HG03097 (cell line): ENCODE measurements around the gene FOXF1.

ENCODE experiments used
- ATAC-seq: cut with Tn5 transposase; IDR thresholded peaks from one replicate; pipeline ENCODE4 v1.9.1; 2021; ENCODE audit not compliant: unreplicated experiment, low FRiP score

FOXF1 gene

DNA sequence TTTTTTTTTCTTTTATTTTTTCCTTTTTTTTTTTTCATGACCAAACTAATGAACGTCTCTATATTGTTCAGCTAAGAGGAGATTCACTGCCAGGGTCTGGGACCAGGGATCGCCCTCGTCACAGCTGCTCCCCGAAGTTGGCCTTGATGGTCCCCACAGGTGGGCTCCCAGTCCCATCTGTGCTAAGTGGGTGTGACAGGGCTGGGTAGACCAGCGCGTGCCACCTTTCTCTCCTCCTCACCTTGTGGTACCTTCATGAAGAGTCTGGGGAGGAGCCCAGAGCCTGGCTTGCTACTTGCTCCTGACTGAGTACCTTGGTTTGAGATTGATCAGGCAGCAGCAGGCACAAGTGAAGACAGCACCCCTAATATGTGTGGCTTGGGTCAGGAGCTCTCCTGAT, 6.5 kb upstream of the FOXF1 start:
- no peak for ATAC-seq

DNA sequence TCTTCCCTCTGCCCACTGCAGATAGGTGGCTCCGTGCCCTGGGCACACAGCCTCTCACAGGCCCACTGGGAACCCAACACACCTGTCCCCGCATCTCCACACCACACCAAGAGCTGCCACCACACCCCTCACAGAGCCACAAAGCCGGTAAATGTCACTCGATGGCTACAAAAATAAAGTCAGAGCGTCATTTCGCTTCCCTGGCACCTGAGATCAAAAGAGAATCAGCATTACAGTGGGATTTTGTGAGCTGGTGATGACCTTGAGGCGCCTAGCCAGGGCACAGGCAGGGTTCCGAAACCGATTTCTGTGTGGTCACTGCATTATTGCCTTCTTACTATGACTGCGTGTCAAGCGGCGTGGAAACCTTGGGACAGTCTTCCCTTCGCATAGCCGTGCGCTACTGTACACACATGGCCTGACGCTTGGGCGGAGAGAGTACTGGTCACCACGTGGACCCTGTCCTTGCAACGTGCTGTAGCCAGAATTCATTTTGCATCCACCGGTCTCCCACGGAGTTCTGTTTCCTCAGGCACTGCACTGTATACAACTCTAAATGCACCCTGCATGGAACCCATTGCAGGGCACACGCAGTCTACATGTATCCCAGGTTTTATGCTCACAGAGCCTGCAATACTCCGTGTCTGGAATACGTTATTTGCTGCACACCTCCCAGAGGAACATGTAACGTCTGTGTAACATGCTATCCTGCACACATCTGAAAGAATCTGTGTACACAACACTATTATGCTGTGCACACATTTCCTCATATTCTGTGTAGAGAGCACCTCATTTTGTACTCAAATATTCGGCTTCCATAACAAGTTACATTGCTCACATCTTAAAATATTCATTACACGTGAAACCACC, 5.8 kb upstream of the FOXF1 start:
- no peak for ATAC-seq

DNA sequence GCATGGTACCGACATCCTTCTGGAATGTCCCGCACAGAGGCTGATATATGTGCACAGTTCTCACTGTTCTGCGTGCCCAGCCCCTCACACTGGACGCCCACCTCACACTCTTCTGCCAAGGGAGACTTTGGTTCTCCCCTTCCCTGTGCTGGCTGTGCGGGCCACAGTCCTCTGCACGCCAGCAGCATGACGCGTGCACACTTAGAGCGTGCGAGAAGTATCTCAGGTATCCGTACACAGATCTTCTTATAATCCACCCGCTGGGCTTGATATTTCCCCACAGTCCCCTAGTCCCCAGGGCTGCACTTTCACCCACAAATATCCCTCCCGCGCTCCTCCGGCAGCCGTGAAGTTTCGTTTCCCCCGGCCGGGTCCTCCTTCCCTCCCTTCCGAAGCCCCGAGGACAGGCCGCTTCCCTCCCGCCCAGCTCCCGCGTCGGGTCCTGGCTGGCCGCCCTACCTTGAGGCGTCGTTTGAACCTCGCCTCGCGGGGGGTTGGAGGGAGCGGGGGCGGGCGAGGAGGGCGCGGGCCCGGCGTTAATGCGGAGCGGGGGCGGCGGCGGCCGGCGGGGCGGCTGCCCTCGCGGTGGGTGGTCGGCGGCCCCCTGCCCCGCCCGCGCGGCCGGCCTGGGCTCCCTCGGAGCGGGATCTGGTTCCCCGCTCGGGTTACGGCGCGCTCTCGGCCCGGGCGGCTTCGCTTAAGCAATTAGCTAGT, 5.0 kb upstream of the FOXF1 start:
- no peak for ATAC-seq

DNA sequence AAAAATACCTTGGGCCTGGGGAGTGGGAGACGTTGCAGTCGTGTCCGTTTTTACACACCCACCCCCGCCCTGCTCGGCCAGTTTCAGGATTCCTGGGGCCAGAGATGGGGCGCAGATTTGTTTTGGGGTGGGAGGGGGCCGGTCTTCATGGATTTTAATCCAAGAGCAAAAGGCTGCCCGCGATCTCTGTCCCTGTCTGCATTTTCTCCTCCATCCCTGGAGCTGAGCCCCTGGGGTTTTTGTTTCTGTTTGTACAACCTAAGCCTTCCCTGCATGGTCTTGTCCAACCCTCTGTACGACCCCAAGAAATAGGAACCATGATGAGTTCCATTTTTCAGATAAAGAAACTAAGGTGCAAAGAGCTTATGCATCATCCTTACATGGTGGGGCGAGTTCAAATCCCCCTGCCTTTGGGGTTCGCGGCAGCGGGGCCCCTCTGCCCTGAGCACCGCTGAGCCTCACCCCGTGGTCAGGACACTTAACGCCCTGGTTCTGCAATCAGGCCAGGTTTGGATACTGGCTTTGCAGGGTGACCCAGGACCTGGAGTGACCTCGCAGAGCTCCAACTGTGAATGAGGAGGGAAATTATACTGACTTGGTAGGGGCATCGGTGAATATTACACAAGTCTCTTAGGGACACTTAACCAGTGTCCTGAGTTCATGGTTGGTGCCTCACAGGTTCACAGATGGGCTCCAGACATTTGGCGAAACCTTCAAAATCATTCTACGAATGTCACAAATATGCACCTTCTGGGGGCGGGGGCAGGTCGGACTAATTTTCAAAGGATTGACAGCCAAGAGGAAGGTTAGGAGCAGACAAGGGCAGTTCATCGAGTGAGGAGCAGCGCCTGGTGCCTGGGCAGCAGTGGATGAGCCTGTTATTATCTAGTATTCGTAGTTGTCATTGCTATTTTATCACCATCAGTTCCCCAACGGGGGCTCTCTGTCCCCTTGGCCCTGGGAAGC, 4.1 kb upstream of the FOXF1 start:
- ATAC-seq, result no peak

DNA sequence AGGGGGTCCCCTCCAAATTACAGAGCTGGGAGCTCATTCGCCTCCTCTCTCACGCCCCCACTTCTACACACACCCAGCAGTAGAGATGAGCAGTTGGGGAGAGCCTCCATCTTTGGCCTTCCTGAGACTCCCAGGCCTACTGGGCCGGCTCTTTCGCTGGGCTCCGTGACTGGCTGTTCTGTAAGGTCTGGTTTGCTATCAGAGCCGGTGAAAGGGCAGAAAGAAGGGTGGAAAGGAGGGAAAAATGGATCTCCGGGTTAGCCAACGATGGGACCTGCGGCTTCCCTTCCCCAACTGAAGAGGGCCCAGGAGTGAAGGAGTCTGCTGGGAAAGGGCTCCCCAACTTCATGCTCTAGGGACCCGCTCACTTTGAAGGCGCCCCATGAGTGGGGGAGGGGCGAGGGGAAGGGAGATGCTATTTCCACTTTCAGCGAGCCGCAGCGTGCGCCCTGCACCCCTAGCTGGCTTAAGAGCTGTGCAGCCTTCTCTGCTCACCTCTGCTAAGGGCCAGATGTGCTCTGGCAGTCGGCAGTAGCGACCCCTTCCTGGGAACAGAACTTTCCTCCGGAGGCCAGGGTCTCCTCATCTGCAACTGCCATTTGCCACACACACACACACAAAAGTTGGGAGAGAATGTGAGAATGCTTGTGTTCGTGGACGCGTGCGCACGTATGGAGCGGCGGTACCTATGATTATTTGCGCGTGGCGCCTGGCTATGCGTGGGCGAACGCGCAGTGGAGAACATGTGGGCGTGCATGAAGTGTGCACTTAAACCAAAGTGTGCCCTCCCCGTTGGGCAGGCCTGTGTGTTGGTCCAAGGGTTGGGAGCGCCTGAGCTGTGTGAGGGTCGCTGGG, 2.9 kb upstream of the FOXF1 start:
- ATAC-seq, result no peak

DNA sequence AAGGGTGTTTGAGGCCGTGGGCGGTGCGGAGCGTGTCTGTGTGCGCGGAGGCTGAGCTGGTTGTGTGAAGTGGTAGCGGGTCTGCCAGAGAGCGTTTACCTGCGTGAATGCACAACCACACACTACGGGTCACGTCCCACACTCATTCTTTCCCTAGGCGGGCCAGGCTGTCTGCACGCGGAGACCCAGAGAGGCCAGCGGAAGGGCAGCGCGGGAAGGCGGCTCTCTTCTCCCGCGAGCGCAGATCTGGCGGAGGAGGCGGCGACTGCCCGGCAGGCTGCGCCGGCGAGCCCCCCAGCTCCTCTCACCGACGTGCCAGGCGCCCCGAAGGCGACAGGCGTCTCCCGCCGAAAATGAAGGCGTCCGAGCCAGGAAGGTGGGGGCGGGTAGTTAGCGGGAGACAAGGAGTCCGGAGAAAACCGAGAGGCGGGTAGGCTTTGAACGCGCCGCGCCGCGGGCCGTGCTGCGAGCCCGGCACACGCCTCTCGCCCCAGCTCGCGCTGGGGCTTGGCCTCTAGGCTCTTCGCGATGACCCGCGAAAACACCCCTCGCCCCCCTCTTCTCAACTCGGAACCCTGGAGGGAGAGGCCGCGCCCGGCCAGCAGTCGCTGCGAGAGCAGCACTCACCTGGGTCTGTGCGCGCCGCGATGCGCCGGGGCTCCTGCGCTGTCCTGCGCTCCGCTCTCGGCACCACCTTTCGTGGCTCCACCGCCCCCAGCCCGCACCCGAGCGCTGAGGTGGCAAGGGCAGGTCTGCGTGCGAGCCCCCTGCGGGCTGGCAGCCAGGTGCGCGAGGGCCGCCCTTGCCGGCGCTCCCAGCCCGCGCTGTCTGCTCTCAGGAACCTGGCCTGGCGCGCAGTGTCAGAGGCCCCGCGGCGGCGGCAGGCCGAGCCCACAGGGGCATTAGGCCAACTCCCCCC, 2.0 kb upstream of the FOXF1 start:
- no peak for ATAC-seq

DNA sequence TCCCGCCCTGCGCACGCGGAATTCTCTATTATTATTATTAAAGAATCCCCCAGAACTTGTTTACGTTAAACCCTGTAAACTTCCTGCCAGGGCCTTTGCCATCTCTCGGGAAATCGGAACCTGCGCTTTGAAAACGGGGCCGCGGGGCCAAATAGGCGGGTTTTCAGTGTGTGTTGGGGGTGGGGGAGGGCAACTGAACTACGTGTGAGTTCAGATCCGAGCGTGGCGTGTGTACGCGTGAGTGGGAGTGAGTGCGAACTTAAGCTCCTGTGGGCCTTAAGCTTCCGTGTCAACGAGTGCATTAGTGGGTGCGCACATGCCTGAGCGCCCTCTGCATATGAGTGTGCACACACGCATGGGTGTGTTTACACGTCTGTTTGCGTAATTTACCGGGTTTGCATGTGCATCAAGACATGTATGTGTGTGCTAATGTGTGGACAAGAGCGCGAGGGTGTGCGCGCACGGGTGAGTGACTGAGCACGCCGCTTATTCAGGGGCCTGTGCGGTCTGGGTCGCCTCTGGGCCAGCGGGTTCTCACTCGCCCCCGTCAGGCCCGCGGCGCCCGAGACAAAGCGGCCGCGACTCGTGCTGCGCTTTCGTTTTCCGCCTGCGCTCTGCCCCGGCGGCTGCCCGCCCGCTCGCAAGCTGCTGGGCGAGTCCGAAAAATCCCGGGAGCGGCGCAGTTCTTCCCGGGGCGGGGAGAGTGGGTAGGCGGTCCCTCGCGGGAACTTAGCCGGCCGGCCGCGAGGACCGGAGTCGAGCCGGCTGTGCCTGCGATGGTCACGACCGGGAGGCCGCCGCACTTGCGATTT, 1.2 kb upstream of the FOXF1 start:
- ATAC-seq, result no peak

DNA sequence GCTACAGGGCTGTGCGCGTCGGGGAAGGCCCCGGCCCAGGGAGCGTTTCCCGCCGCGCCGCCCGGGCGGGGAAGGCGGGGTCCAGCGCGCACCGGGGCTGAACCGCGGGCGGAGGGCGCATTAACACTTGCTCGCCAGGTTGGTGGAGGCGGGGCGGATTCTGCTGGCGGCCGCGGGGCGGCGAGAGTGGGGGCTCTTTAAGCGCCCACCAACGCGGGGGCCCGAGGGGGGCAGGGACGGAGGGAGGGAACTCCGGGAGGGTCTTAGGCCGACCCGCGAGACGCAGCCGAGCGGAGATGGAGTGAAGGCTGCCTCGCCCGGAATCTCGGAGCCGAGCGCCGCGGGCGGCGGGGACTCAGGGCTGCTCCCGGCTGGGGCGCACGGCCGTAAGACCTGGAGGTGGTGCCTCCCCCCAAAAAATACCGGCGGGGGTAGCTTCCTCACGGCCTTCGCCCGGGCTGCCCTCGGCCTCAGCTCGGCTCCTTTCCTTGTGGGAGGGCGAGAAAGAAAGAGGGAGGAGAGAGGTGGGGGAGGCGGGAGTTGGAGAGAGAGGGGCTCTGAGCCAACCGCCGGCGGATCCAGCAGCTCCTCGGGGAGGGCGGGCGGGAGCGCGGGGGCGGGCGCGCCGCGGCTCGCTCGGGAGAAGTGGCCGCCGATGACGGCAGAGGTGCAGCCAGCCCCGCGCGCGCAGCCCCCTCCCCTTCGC, 415 bp upstream of the FOXF1 start:
- ATAC-seq, result no peak

DNA sequence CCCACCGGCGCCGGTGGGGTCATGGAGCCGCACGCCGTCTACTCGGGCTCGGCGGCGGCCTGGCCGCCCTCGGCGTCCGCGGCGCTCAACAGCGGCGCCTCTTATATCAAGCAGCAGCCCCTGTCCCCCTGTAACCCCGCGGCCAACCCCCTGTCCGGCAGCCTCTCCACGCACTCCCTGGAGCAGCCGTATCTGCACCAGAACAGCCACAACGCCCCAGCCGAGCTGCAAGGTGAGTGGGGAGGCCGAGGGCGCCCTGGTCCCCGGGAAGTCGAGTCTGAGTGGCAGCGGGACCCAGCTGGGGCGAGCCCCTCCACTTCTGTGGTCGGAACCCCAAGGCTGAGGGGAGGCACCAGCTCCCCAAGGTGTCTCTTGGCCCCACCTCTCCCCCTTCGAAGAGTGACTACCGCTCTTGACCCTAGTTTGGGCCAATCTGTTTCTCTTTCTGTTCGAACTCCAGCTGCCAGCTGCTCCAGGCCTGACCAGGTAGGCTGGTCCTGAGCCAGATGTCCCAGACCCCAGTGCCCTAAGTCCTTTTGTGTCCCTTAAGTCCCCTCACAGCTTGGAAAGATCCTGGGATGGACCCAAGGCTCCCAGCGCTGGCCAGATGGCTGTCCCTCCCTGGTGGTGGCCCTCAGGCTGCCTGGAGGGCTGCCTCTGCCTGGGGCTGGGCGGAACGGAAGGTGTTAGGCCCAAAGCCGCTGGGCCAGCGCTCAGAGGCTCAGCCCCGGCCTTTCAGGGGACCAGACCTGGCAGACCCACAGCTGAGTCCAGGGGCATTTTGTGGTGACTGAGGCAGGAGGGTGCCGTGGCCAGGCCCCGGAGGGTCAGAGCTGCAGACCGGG, 1.2 kb downstream of the FOXF1 start:
- no peak for ATAC-seq

DNA sequence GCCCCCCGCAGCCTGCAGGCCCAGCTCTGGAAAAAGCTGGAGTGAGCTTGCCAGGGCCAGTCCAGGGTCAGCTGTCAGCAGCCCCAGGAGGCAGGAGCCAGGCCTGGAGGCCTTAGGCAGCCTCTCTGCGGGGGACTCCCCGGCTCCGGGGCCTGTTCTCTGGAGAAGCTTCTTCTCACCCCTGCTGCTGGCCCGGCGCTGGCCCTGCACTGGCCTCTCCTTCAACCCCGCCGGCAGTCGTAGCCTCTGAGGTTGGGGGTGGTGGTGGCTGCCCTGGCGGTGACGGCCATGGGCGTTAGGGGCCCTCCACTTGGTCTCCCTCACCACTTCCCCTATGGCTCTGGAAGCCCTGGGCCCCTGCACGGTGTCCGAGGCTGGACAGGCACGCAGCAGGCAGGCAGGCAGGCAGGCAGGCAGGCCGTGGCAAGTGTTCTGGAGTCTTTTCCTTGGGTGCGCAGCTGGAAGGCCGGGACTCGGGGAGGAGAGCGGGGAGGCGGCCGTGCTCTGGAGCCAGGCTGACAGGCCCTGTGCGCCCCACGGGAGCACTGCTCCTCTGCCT, 2.1 kb downstream of the FOXF1 start:
- no peak for ATAC-seq

DNA sequence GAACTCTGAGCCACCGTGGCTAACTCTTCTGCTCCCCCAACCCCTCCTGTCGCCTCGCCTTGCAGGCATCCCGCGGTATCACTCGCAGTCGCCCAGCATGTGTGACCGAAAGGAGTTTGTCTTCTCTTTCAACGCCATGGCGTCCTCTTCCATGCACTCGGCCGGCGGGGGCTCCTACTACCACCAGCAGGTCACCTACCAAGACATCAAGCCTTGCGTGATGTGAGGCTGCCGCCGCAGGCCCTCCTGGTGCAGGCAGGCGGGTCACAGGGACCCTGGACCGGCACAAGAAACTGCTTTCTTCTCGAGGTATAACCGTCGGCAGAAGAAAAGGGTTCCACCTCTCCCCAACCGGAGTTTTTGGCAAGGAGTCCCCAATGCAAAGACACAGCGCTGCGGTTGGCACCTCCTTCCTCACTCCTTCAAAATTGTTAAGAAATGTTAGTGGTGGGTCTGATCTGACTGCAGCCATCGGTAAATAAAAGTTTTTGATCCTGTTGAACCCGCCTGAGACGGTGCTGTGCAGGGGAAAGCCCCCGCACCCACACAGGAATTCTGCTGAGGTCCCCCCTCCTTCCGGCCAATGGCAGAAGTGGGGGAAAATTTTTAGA, 2.6 kb downstream of the FOXF1 start:
- ATAC-seq, result no peak

DNA sequence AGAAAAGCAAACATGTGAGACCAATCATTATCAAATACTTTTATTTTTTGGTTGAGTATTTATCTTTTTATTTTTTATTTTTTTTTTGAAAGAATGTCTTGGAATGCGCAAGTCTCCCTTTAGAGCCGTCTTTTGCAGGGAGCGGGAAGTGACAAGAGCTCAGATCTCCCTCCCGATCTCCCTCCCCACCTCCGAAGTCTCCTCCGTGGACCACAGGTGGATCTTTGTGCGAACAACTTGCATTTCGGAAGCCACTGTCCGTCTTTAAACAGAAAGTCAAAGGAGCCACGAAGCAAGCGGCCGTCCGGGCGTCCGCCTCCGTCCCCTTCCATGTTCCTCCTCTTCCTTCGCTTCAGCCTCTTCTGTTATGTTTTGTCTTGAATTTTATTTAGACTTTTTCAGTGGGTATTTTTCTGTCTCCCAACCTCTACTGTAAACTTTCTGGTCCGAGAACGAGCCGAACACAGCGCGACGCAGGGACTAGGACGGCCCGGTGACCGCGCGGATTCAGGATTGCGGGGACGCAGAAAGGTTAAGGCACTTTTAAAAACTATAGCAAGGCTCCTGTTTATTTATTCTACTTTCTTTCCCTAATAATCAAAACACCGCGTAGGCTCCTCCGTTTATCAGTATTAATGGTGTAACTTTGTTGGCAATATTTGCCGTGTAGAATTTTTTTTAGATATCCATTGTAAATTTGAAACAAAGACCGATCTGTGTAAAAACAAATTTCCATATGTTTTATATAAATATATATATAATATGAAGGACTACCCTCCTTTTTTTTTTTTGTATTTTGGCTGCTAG, 3.3 kb downstream of the FOXF1 start:
- no peak for ATAC-seq

DNA sequence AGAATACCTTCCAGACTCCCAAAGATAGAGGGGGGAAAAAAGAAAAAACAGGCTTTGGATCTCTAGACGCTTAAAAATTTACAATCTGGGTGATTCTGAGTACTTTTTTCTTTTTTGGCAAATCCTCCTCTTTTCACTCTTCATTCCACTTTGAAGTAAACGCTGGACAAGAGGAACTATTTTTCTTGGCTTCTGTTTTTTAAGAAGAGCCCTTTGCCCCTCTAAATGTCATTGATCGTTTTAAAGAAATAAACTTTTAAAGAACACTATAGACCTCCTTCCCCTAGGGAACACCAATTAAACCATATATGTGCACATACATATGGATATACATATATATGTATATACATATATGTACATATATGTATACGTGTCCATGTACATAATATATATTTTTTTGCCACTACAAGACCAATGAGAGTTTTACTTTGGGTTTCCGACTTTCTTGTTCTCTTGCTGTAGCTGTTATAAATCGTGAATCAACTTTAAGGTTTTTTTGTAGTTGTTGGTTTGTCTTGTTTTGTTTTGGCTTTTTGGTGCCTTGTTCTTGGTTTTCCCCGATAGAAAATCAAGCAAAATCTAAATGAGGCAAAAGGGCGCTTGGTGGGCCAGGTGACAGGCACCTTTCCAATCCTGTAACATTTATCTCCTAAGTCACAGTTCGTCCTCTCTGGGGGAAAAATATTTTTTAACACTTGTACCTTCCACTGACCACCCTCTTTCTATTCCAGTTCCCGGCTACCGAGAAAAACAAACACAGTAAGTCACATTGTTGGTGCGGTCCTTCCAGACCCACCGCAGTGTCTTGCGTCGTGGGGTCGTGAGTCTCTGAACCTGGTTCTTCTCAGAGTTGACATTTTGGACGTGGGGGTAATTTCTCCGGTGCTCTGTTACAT, 4.4 kb downstream of the FOXF1 start:
- no peak for ATAC-seq

DNA sequence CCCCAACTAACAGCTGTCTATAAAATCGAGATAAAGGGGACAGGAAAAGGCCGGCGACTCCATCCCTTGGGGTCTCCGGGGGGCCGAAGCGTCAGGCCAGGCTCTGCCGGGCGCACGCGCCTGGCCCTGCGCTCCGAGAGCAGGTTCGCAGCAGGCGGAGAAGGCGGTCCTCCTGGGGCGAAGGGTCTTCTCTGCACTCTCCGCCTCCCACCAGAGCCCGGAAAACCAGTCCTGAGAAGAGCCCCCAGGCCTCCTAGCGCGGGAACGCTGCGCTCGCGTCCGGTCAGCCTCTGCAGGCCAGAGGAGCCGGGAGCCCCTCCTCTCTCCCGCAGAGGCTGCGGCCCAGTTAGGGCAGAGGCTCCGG, 5.1 kb downstream of the FOXF1 start:
- no peak for ATAC-seq
